Activated CD8-positive, alpha-beta memory T cell treated with anti-CD3 and anti-CD28 coated beads, Interleukin-2, amount 50 U/mL, for 24 hours (primary cell): ENCODE results near the gene PNPLA5.

Source experiments
- DNase-seq: peaks from one replicate; pipeline ENCODE4 v3.0.0-alpha.2; 2020; ENCODE audit errors: extremely low read depth

PNPLA5 gene

GRCh38 chr22:43901976-43902643, 10.3 kb upstream of the PNPLA5 start:
- no peak for DNase-seq

- DNase-seq = no peak
Measured at GRCh38 chr22:43900206-43900605, 8.4 kb upstream of the PNPLA5 start.

GRCh38 chr22:43897751-43898261, 6.0 kb upstream of the PNPLA5 start:
- no peak for DNase-seq

- DNase-seq = no peak
Measured at GRCh38 chr22:43895986-43896645, 4.3 kb upstream of the PNPLA5 start.

GRCh38 chr22:43894122-43894521, 2.3 kb upstream of the PNPLA5 start:
- no peak for DNase-seq

GRCh38 chr22:43893266-43893665, 1.5 kb upstream of the PNPLA5 start:
- no peak for DNase-seq

GRCh38 chr22:43892183-43892894, 526 bp upstream of the PNPLA5 start:
- no peak for DNase-seq

GRCh38 chr22:43890901-43891331, 897 bp downstream of the PNPLA5 start:
- DNase-seq = no peak

- DNase-seq = no peak
Measured at GRCh38 chr22:43889860-43890253, 2.0 kb downstream of the PNPLA5 start.

- DNase-seq = no peak
Measured at GRCh38 chr22:43889201-43889859, 2.5 kb downstream of the PNPLA5 start.

- no peak for DNase-seq
Measured at GRCh38 chr22:43888740-43889139, 3.1 kb downstream of the PNPLA5 start.

- no peak for DNase-seq
Measured at GRCh38 chr22:43887391-43887790, 4.4 kb downstream of the PNPLA5 start.

- DNase-seq = no peak
Measured at GRCh38 chr22:43886231-43886630, 5.6 kb downstream of the PNPLA5 start.

GRCh38 chr22:43885786-43886185, 6.0 kb downstream of the PNPLA5 start:
- no peak for DNase-seq

- no peak for DNase-seq
Measured at GRCh38 chr22:43885319-43885671, 6.5 kb downstream of the PNPLA5 start.

GRCh38 chr22:43884600-43885318, 7.1 kb downstream of the PNPLA5 start:
- DNase-seq = no peak

GRCh38 chr22:43883719-43884415, 7.9 kb downstream of the PNPLA5 start:
- no peak for DNase-seq

- DNase-seq = no peak
Measured at GRCh38 chr22:43883012-43883661, 8.7 kb downstream of the PNPLA5 start.

GRCh38 chr22:43882122-43882767, 9.6 kb downstream of the PNPLA5 start:
- DNase-seq = no peak
